IMR-90 (cell line): ENCODE data around the gene PRPH2.

ENCODE experiments used
- CEBPB ChIP-seq: IDR thresholded peaks from 2 replicates; pipeline ENCODE4 v1.6.1; 2012; ENCODE audit warnings: low read depth, low read length, improper control_type of control experiment
- POLR2A ChIP-seq: IDR thresholded peaks from 2 replicates; pipeline ENCODE4 v1.6.1; 2012; ENCODE audit warnings: mild to moderate bottlenecking, low read depth, low read length
- TF ChIP-seq, protein P1 (sequence below): conservative IDR thresholded peaks from 2 replicates; pipeline ENCODE4 v1.5.1; 2012; ENCODE audit warnings: mild to moderate bottlenecking, low read depth, low read length, improper control_type of control experiment

- TF ChIP-seq CEBPB (no peak), POLR2A (no peak)
- TF ChIP-seq, protein P1, sequence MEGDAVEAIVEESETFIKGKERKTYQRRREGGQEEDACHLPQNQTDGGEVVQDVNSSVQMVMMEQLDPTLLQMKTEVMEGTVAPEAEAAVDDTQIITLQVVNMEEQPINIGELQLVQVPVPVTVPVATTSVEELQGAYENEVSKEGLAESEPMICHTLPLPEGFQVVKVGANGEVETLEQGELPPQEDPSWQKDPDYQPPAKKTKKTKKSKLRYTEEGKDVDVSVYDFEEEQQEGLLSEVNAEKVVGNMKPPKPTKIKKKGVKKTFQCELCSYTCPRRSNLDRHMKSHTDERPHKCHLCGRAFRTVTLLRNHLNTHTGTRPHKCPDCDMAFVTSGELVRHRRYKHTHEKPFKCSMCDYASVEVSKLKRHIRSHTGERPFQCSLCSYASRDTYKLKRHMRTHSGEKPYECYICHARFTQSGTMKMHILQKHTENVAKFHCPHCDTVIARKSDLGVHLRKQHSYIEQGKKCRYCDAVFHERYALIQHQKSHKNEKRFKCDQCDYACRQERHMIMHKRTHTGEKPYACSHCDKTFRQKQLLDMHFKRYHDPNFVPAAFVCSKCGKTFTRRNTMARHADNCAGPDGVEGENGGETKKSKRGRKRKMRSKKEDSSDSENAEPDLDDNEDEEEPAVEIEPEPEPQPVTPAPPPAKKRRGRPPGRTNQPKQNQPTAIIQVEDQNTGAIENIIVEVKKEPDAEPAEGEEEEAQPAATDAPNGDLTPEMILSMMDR: no peak
These were observed 24.2 kb downstream of the PRPH2 start for GRCh38 chr6:42698217-42698616.
